ENCODE results near the gene CFAP46. TPM values are rescaled to one million over a fixed set of nuclear protein-coding genes. Genes with fewer than 3 reads are reported as not detected.

CFAP46 gene
- total and polyA plus RNA-seq, 2 donors from 2014 or later: 3.8 to 8.3 TPM

GRCh38 chr10:132955479-132955878, 13.1 kb upstream of the CFAP46 start:
- H3K27me3 ChIP-seq (ENCODE audit: control insufficient read depth, insufficient read depth, low read length): no peaks in the 10 kb centered on the region
- TF ChIP-seq, protein P1, sequence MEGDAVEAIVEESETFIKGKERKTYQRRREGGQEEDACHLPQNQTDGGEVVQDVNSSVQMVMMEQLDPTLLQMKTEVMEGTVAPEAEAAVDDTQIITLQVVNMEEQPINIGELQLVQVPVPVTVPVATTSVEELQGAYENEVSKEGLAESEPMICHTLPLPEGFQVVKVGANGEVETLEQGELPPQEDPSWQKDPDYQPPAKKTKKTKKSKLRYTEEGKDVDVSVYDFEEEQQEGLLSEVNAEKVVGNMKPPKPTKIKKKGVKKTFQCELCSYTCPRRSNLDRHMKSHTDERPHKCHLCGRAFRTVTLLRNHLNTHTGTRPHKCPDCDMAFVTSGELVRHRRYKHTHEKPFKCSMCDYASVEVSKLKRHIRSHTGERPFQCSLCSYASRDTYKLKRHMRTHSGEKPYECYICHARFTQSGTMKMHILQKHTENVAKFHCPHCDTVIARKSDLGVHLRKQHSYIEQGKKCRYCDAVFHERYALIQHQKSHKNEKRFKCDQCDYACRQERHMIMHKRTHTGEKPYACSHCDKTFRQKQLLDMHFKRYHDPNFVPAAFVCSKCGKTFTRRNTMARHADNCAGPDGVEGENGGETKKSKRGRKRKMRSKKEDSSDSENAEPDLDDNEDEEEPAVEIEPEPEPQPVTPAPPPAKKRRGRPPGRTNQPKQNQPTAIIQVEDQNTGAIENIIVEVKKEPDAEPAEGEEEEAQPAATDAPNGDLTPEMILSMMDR (IDR thresholded peaks at IDR 0.05; ENCODE audit: borderline replicate concordance, extremely low read depth, insufficient read depth): no peak
- H3K27ac ChIP-seq (ENCODE audit: low read depth in 2 of 2, low read length in 2 of 2): no peak overlapping the region
- H3K9ac ChIP-seq (ENCODE audit: low read length in 3 of 3): no peak overlapping the region
- no peaks in the 10 kb centered on the region for H3K36me3 ChIP-seq (ENCODE audit: control insufficient read depth in 2 of 3, insufficient read depth in 3 of 3, low read length in 3 of 3)
- DNase-seq (no peak), FAIRE-seq (no peak)
- H3K9me3 ChIP-seq (ENCODE audit: control insufficient read depth in 2 of 3, insufficient read depth in 1 of 3, low read length in 3 of 3): no peaks in the 10 kb centered on the region
- intact Hi-C loops (cut with DNase I): no loop called here
- H3K4me3 ChIP-seq (ENCODE audit: low read length in 3 of 3): no peak overlapping the region
- H3K4me1 ChIP-seq (ENCODE audit: control insufficient read depth in 2 of 3, insufficient read depth in 2 of 3, low read depth in 1 of 3, low read length in 3 of 3): peaks cover 0 to 4% (median 0%) of the 10 kb centered on the region in 3 donors

- Histone ChIP-seq H3K4me1 (ENCODE audit: control insufficient read depth in 2 of 3, insufficient read depth in 2 of 3, low read depth in 1 of 3, low read length in 3 of 3) (no peaks in the 10 kb centered on the region), H3K36me3 (ENCODE audit: control insufficient read depth in 2 of 3, insufficient read depth in 3 of 3, low read length in 3 of 3) (no peaks in the 10 kb centered on the region), H3K9me3 (ENCODE audit: control insufficient read depth in 2 of 3, insufficient read depth in 1 of 3, low read length in 3 of 3) (no peaks in the 10 kb centered on the region), H3K27me3 (ENCODE audit: control insufficient read depth, insufficient read depth, low read length) (no peaks in the 10 kb centered on the region), H3K4me3 (ENCODE audit: low read length in 3 of 3) (no peak overlapping the region), H3K9ac (ENCODE audit: low read length in 3 of 3) (no peak overlapping the region), H3K27ac (ENCODE audit: low read depth in 2 of 2, low read length in 2 of 2) (no peak overlapping the region)
- FAIRE-seq (no peak), DNase-seq (no peak)
- TF ChIP-seq, protein P1 (IDR thresholded peaks at IDR 0.05; ENCODE audit: borderline replicate concordance, extremely low read depth, insufficient read depth): no peak
- intact Hi-C loops (cut with DNase I): no loop called here
These were observed 11.1 kb upstream of the CFAP46 start for GRCh38 chr10:132953428-132953827.

DNA sequence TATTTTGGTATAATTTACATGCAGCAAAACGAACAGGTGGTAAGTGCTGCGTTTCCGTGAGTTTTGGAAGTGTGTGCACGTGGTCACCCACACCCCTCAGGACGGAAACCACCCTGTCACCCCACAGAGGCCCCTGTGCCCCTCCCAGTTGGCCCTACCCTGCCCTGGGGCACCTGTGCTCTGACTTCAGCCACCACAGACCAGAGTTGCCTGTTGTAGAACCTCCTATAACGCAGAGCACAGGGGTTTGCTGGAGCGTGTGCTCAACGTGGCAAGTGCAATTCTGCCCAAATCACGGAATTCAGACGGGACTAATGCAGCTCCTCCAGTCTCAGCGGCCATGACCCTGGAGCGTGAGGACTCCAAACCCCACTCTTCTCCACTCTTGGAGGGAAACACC, 9.6 kb upstream of the CFAP46 start:
- no peak overlapping the region for H3K27ac ChIP-seq (ENCODE audit: low read depth in 2 of 2, low read length in 2 of 2)
- FAIRE-seq (no peak), DNase-seq (no peak)
- no peaks in the 10 kb centered on the region for H3K4me1 ChIP-seq (ENCODE audit: control insufficient read depth in 2 of 3, insufficient read depth in 2 of 3, low read depth in 1 of 3, low read length in 3 of 3)
- no peaks in the 10 kb centered on the region for H3K36me3 ChIP-seq (ENCODE audit: control insufficient read depth in 2 of 3, insufficient read depth in 3 of 3, low read length in 3 of 3)
- intact Hi-C loops (cut with DNase I): no loop called here
- TF ChIP-seq, protein P1 (IDR thresholded peaks at IDR 0.05; ENCODE audit: borderline replicate concordance, extremely low read depth, insufficient read depth): no peak
- H3K9ac ChIP-seq (ENCODE audit: low read length in 3 of 3): no peak overlapping the region
- H3K4me3 ChIP-seq (ENCODE audit: low read length in 3 of 3): no peak overlapping the region
- no peaks in the 10 kb centered on the region for H3K27me3 ChIP-seq (ENCODE audit: control insufficient read depth, insufficient read depth, low read length)
- H3K9me3 ChIP-seq (ENCODE audit: control insufficient read depth in 2 of 3, insufficient read depth in 1 of 3, low read length in 3 of 3): peaks cover 0 to 1% (median 0%) of the 10 kb centered on the region in 3 donors

DNA sequence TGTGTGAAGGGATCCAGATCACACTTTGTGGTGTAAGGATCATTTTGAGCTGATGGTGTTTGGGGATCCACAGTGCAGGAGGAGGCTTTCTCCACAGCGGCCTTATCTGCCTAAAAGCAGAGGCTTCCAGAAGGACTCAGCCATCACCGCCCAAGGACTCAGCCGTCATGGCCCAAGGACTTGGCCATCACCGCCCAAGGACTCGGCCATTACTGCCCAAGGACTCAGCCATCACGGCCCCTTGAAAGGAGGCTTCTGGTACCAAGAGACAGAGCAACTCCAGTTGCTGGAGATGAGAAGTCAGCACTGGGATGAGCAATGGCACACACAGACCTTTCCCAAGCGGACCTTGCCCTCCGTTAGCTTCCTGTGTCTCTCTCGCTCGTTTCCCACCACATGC, 6.0 kb upstream of the CFAP46 start:
- H3K9ac ChIP-seq (ENCODE audit: low read length in 3 of 3): no peak overlapping the region
- no peak overlapping the region for H3K4me3 ChIP-seq (ENCODE audit: low read length in 3 of 3)
- H3K27ac ChIP-seq (ENCODE audit: low read depth in 2 of 2, low read length in 2 of 2): no peak overlapping the region
- no peaks in the 10 kb centered on the region for H3K27me3 ChIP-seq (ENCODE audit: control insufficient read depth, insufficient read depth, low read length)
- H3K36me3 ChIP-seq (ENCODE audit: control insufficient read depth in 2 of 3, insufficient read depth in 3 of 3, low read length in 3 of 3): no peaks in the 10 kb centered on the region
- intact Hi-C loops (cut with DNase I): no loop called here
- TF ChIP-seq, protein P1 (IDR thresholded peaks at IDR 0.05; ENCODE audit: borderline replicate concordance, extremely low read depth, insufficient read depth): no peak
- FAIRE-seq (no peak), DNase-seq (no peak)
- H3K4me1 ChIP-seq (ENCODE audit: control insufficient read depth in 2 of 3, insufficient read depth in 2 of 3, low read depth in 1 of 3, low read length in 3 of 3): no peaks in the 10 kb centered on the region
- peaks cover 0 to 1% (median 0%) of the 10 kb centered on the region in 3 donors for H3K9me3 ChIP-seq (ENCODE audit: control insufficient read depth in 2 of 3, insufficient read depth in 1 of 3, low read length in 3 of 3)
